Measurements from ENCODE around the gene ZCCHC14.

The ZCCHC14 gene

GRCh38 chr16:87356491-87356853 lies 136.4 kb downstream of the ZCCHC14 start:
- no peak for DNase-seq

All from CD4-positive, alpha-beta T cell treated with Interleukin-6 for 4 hours (primary cell).